HEK293T (cell line): ENCODE data around the gene RBFOX1.

Source experiments
- CTCF ChIA-PET: fragments of 350-600 bp; formaldehyde crosslinking; extraction: SDS; loops from one replicate; lab custom pipeline; 2021; ENCODE audit warnings: antibody characterized with exemption, inconsistent platforms; lab: Yijun Ruan, JAX
- POLR2A ChIA-PET: fragments of 350-600 bp; formaldehyde crosslinking; extraction: SDS; loops from one replicate; lab custom pipeline; 2020; ENCODE audit warnings: antibody characterized with exemption, inconsistent platforms; lab: Yijun Ruan, JAX
- DNase-seq: peaks from one replicate; pipeline ENCODE4 v3.0.0; 2012; ENCODE audit warnings: mixed read lengths; ENCODE audit errors: extremely low spot score
- ARNT ChIP-seq: fragments of 450-650 bp; IDR thresholded peaks from 2 replicates; pipeline ENCODE4 v1.6.1; 2017; ENCODE audit warnings: mild to moderate bottlenecking
- BHLHE40 ChIP-seq: fragments of 450-650 bp; IDR thresholded peaks from 2 replicates; pipeline ENCODE4 v1.6.1; 2016; ENCODE audit warnings: mild to moderate bottlenecking, moderate library complexity, borderline replicate concordance
- CTBP1 ChIP-seq: fragments of 450-650 bp; IDR thresholded peaks from 2 replicates; pipeline ENCODE4 v1.6.1; 2016; ENCODE audit warnings: borderline replicate concordance
- ELF4 ChIP-seq: fragments of 450-650 bp; IDR thresholded peaks from 2 replicates; pipeline ENCODE4 v1.6.1; 2017; ENCODE audit warnings: antibody characterized with exemption
- FOXA1 ChIP-seq: fragments of 450-650 bp; IDR thresholded peaks from 2 replicates; pipeline ENCODE4 v1.6.1; 2016; ENCODE audit warnings: mild to moderate bottlenecking
- FOXK2 ChIP-seq: fragments of 450-650 bp; IDR thresholded peaks from 2 replicates; pipeline ENCODE4 v1.6.1; 2016; ENCODE audit warnings: mild to moderate bottlenecking
- FOXM1 ChIP-seq: fragments of 450-650 bp; IDR thresholded peaks from 2 replicates; pipeline ENCODE4 v1.6.1; 2017; ENCODE audit warnings: mild to moderate bottlenecking, borderline replicate concordance
- HDGF ChIP-seq: fragments of 450-650 bp; IDR thresholded peaks from 2 replicates; pipeline ENCODE4 v1.6.1; 2017; ENCODE audit warnings: antibody characterized with exemption, borderline replicate concordance
- L3MBTL2 ChIP-seq: fragments of 450-650 bp; conservative IDR thresholded peaks from 2 replicates; pipeline ENCODE4 v1.6.1; 2016; ENCODE audit warnings: mild to moderate bottlenecking
- LEF1 ChIP-seq: fragments of 450-650 bp; IDR thresholded peaks from 2 replicates; pipeline ENCODE4 v1.6.1; 2017; ENCODE audit warnings: mild to moderate bottlenecking, borderline replicate concordance
- NFRKB ChIP-seq: fragments of 450-650 bp; IDR thresholded peaks from 2 replicates; pipeline ENCODE4 v1.6.1; 2016; ENCODE audit warnings: mild to moderate bottlenecking, moderate library complexity
- PKNOX1 ChIP-seq: fragments of 450-650 bp; IDR thresholded peaks from 2 replicates; pipeline ENCODE4 v1.6.1; 2016
- SP1 ChIP-seq: fragments of 450-650 bp; IDR thresholded peaks from 2 replicates; pipeline ENCODE4 v1.6.1; 2017
- SUZ12 ChIP-seq: fragments of 450-650 bp; IDR thresholded peaks from 2 replicates; pipeline ENCODE4 v1.6.1; 2016; ENCODE audit warnings: mild to moderate bottlenecking
- TARDBP ChIP-seq: fragments of 450-650 bp; IDR thresholded peaks from 2 replicates; pipeline ENCODE4 v1.6.1; 2016
- ZNF384 ChIP-seq: fragments of 450-650 bp; IDR thresholded peaks from 2 replicates; pipeline ENCODE4 v1.6.1; 2016

The RBFOX1 gene

DNA sequence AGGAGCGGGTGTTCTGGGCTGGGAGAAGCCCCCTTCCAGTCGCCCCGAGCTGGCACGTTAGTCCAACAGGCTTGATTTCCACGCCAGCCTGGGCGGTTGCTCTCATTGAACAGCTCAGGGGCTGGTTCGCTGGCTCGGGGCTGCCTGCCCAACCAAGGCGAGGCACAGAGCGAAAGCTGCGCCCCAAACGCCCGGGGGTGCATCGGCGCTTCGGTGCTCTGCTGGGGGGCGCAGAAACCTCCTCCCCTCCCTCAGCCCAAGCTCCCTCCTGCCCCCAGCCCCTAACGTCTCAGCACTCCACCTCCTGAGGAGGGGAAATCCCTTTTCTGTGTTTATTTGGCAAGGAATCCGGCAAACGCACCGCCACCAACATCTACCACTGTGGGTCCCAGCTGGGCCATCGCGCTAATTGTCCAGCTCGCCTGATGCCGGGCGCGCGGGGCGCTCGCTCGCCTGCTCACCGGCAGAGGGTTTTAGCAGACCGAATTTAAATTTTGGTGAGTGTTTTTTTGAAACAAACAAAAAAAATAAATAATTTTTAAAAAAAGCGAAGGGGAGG lies 29.5 kb upstream of the RBFOX1 start:
- ChIA-PET CTCF (no interaction called here), POLR2A (no interaction called here)
- TF ChIP-seq BHLHE40 (no peak), ZNF384 (no peak), CTBP1 (no peak), FOXM1 (no peak), ELF4 (no peak), PKNOX1 (no peak), TARDBP (no peak), SP1 (no peak), ARNT (no peak), SUZ12 (no peak), NFRKB (no peak)
- DNase-seq = no peak

- CTCF ChIA-PET = no interaction called here
- POLR2A ChIA-PET = no interaction called here
- DNase-seq = no peak
- TF ChIP-seq L3MBTL2 (no peak), CTBP1 (no peak), LEF1 (no peak), HDGF (no peak), ARNT (no peak), FOXK2 (no peak)
These were observed 28.9 kb upstream of the RBFOX1 start for GRCh38 chr16:7303660-7304200.

DNA sequence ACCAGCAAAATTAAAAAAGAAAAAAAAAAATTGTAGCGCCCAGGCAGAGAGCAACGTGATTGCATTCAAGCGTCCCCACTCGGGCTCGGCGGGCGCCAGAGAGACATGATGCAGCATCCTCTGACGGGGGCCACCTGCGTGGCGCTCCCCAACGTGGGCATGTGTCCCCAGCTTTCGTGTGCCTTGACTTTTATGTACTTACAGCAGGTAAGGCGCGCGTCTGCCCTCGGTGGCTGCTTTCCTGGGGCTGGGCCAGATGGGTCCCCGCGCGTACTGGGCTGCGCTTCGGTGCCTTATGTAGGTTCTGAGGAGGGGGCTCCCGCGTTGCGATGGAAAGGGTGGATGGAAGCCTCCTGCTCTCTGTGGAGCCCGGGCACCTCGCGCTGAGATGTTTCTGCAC lies 28.4 kb upstream of the RBFOX1 start:
- CTCF ChIA-PET = no interaction called here
- no peak for DNase-seq
- TF ChIP-seq CTBP1 = no peak
- no peak for TF ChIP-seq TARDBP
- TF ChIP-seq SP1 = no peak
- no peak for TF ChIP-seq PKNOX1
- TF ChIP-seq ZNF384 = no peak
- no peak for TF ChIP-seq L3MBTL2
- TF ChIP-seq LEF1 = no peak
- TF ChIP-seq FOXK2 = no peak
- TF ChIP-seq SUZ12 = no peak
- TF ChIP-seq FOXM1 = no peak
- TF ChIP-seq BHLHE40 = no peak
- no peak for TF ChIP-seq ARNT
- TF ChIP-seq ELF4 = no peak
- TF ChIP-seq NFRKB = no peak
- TF ChIP-seq FOXA1 = no peak
- TF ChIP-seq HDGF = no peak
- POLR2A ChIA-PET = no interaction called here

DNA sequence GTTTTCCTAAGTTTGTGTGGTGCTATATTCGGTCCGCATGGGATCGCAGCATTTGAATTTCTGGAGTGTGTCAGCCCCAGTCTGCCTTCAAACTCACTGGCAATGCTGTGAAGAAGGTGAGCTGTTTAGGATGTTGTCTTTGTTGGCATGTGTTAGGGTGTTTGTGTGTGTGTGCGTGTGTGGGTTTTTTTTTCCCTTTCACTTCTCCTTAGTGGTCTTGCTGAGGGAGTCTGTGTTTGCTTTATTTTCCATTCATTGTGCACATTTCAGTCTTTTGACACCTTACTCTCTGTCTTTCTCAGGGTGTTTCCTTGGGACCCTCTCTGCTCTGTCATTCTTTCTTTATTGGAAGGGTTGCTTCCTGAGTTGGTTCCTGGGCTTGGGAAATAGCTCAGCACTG lies 27.7 kb upstream of the RBFOX1 start:
- no peak for DNase-seq
- no peak for TF ChIP-seq CTBP1
- TF ChIP-seq FOXA1 = no peak
- TF ChIP-seq FOXK2 = no peak
- no peak for TF ChIP-seq ARNT
- TF ChIP-seq ELF4 = no peak
- POLR2A ChIA-PET = no interaction called here
- CTCF ChIA-PET = no interaction called here

- ChIA-PET POLR2A (no interaction called here), CTCF (no interaction called here)
- DNase-seq = peak; percentile 13
- TF ChIP-seq HDGF (no peak), FOXM1 (no peak), FOXA1 (no peak)
These were observed 19.5 kb upstream of the RBFOX1 start for GRCh38 chr16:7313170-7313569.

- CTCF ChIA-PET = no interaction called here
- TF ChIP-seq PKNOX1 = no peak
- TF ChIP-seq FOXM1 = no peak
- no peak for TF ChIP-seq FOXA1
- POLR2A ChIA-PET = no interaction called here
- DNase-seq = no peak
These were observed 18.5 kb upstream of the RBFOX1 start for GRCh38 chr16:7314163-7314562.

DNA sequence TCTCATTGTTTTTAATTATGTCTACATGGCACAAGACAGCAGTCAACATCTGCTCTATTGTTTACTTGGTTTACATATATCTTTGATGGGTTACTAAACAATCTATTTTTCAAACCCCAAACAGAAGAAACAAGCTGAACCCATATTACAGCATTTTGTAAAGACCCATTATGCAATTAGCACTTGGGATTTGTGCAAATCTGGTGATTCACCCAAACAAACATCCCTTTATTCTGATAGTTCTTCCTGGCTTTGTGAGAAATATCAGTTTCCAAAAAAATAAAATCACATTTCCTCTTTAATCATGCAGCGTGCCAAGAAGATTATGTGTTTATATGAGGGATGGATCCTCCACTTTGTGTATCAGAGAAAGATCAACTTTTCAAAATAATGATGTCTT lies 16.8 kb upstream of the RBFOX1 start:
- CTCF ChIA-PET = no interaction called here
- DNase-seq = no peak
- POLR2A ChIA-PET = no interaction called here
- no peak for TF ChIP-seq FOXK2
- no peak for TF ChIP-seq PKNOX1
- TF ChIP-seq L3MBTL2 = no peak
